ENCODE results near the gene RAB3A. TPM values are rescaled to one million over a fixed set of nuclear protein-coding genes. Genes with fewer than 3 reads are reported as not detected.

Gene RAB3A
- total and polyA plus RNA-seq, 2 donors (not counting 3 experiments of a cell fraction or from before 2014, with no cell fraction given): 0.88 to 0.90 TPM

DNA sequence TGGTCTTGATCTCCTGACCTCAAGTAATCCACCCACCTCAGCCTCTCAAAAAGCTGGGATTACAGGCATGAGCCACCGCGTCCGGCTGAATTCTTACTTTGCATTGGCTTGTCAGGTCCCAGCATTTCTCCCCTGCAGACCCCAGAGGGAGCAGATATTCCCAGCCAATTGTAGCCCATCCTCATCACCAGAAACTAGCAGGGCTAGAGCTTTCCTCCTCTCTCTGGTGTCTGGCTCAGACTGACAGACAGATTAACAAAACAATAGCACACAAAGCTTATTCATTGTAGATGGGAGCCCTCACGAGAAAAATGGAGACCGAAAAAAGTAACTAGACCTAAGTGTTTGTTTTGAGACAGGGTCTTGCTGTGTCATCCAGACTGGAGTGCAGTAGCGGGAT lies 18.3 kb downstream of the RAB3A start:
- H3K9me3 ChIP-seq (replicated peaks; ENCODE audit: control insufficient read depth, insufficient read depth, low read length): no peaks in the 10 kb centered on the region
- H3K9ac ChIP-seq (replicated peaks; ENCODE audit: extremely low read depth, insufficient read depth, low read length): no peak overlapping the region
- H3K9me1 ChIP-seq (replicated peaks; ENCODE audit: control insufficient read depth, extremely low read depth, insufficient read depth, low read length): no peaks in the 10 kb centered on the region
- no peaks in the 10 kb centered on the region for H3K4me1 ChIP-seq (ENCODE audit: control insufficient read depth, extremely low read depth, insufficient read depth, low read length)
- ChIA-PET CTCF (interaction anchor here (1.0 to 2.5 kb wide), 4 partner anchors 9 to 72 kb away, joined by 4 to 12 read pairs (median 8); no protein-coding TSS in a partner anchor), POLR2A (no interaction called here)
- no peak for FAIRE-seq
- no peak overlapping the region for H3K4me3 ChIP-seq (replicated peaks in 1 of 3; ENCODE audit: insufficient read depth in 1 of 3, low read depth in 1 of 3, low read length in 3 of 3)
- intact Hi-C loops (cut with micrococcal nuclease) (no loop called here), dilution Hi-C loops (cut with MboI; ENCODE audit: extremely low pct_ligation_motif_present, low sequenced_read_pairs) (no loop called here)
- TF ChIP-seq MYC (IDR thresholded peaks at IDR 0.05; ENCODE audit: low read depth, low read length) (no peak), CTCF (IDR thresholded peaks at IDR 0.05; ENCODE audit: extremely low read depth in 1 of 2, insufficient read depth in 1 of 2, low read depth in 1 of 2, low read length in 2 of 2) (no peak), GATA2 (IDR thresholded peaks at IDR 0.05; ENCODE audit: insufficient read depth, insufficient read length, low read depth, low read length) (no peak), FOS (IDR thresholded peaks at IDR 0.05; ENCODE audit: borderline replicate concordance, insufficient read depth, low read length) (no peak), JUN (IDR thresholded peaks at IDR 0.05; ENCODE audit: borderline replicate concordance, insufficient read depth, insufficient read length, low read depth) (no peak), POLR2A (IDR thresholded peaks at IDR 0.05; ENCODE audit: low read depth, low read length) (no peak), EZH2 (IDR thresholded peaks at IDR 0.05; ENCODE audit: borderline replicate concordance, low read depth, low read length, severe bottlenecking) (no peak), POLR2AphosphoS5 (IDR thresholded peaks at IDR 0.05; ENCODE audit: insufficient read depth, low read depth, low read length) (no peak)
- TF ChIP-seq, protein P1, sequence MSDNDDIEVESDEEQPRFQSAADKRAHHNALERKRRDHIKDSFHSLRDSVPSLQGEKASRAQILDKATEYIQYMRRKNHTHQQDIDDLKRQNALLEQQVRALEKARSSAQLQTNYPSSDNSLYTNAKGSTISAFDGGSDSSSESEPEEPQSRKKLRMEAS (IDR thresholded peaks at IDR 0.05; ENCODE audit: insufficient read depth, insufficient read length): no peak
- H3K36me3 ChIP-seq (ENCODE audit: control insufficient read depth in 2 of 2, extremely low read depth in 1 of 2, insufficient read depth in 2 of 2, low read length in 2 of 2): no peaks in the 10 kb centered on the region
- H3K4me2 ChIP-seq (ENCODE audit: insufficient read depth, low read length): no peak overlapping the region
- no TSS peak for BruUV-seq (replicated peaks)
- no peaks in the 10 kb centered on the region for H4K20me1 ChIP-seq (replicated peaks; ENCODE audit: control insufficient read depth, extremely low read depth, insufficient read depth, low read length)
- H3K27me3 ChIP-seq (ENCODE audit: control insufficient read depth in 2 of 2, insufficient read depth in 2 of 2, low read length in 2 of 2): no peaks in the 10 kb centered on the region
- H2AFZ ChIP-seq (ENCODE audit: low read depth, low read length): no peak overlapping the region
- no peak for DNase-seq (ENCODE audit: low read depth, low spot score)
- no peaks in the 10 kb centered on the region for H3K79me2 ChIP-seq (ENCODE audit: control insufficient read depth, insufficient read depth, low read length)
- no peak overlapping the region for H3K27ac ChIP-seq (ENCODE audit: insufficient read depth, low read depth, low read length)
